Colon (tissue), 2 donors: ENCODE measurements around the gene PRSS23.
"Not testable (repeated sequence)": the region's sequence is repeated elsewhere in the genome, so short reads cannot be mapped to it uniquely, and the experiment has no call there.

ENCODE experiments used
- FAIRE-seq: peaks from 2 replicates; lab custom pipeline; 2012; peaks lifted over from hg19 to GRCh38; lab: Jason Lieb, UNC
- donor health status: control.
- donor health status: control.

PRSS23 gene

GRCh38 chr11:86815726-86816125 is 15.4 kb downstream of the PRSS23 start:
- FAIRE-seq = no peak

- no peak for FAIRE-seq
Observed at GRCh38 chr11:86816251-86816726, 15.9 kb downstream of the PRSS23 start.

GRCh38 chr11:86818462-86819192 is 18.3 kb downstream of the PRSS23 start:
- FAIRE-seq = peak; percentile 55

GRCh38 chr11:86824139-86824538 is 23.8 kb downstream of the PRSS23 start:
- FAIRE-seq = not testable (repeated sequence)

GRCh38 chr11:86834376-86834775 is 34.0 kb downstream of the PRSS23 start:
- not testable (repeated sequence) for FAIRE-seq

- not testable (repeated sequence) for FAIRE-seq
Observed at GRCh38 chr11:86844762-86845508, 44.6 kb downstream of the PRSS23 start.

GRCh38 chr11:86848132-86848531 is 47.8 kb downstream of the PRSS23 start:
- FAIRE-seq = no peak

GRCh38 chr11:86849679-86850078 is 49.3 kb downstream of the PRSS23 start:
- no peak for FAIRE-seq
